Adrenal gland (tissue), 12 donors: Measurements from ENCODE around the gene SAA2. TPM values are rescaled to one million over a fixed set of nuclear protein-coding genes. Genes with fewer than 3 reads are reported as not detected.

Experiments
- DNase-seq, 7 donors: peaks; one replicate each; pipeline ENCODE4 v3.0.0-alpha.2; 2019 to 2020
- H3K27ac ChIP-seq, 5 donors: fragments of 200-600 bp; sonication (generic) in 4 of 5; 1 replicate in 3 of 5; 2 replicates in 2 of 5; pipeline versions ENCODE4 v1.5.1 to v1.8.0; 2016 to 2020; ENCODE audit warnings: mild to moderate bottlenecking in 1 of 5
- H3K27me3 ChIP-seq: fragments of 200-600 bp; 2 replicates; pipeline ENCODE4 v1.8.0; 2021
- H3K36me3 ChIP-seq, 2 donors: fragments of 200-600 bp; replicated peaks in 1 of 2; 1 replicate in 1 of 2; 2 replicates in 1 of 2; pipeline versions ENCODE4 v1.5.1 to v1.8.0; 2018 to 2022
- H3K4me1 ChIP-seq, 2 donors: fragments of 200-600 bp; replicated peaks in 1 of 2; 1 replicate in 1 of 2; 2 replicates in 1 of 2; pipeline versions ENCODE4 v1.5.1 to v1.8.0; 2018 to 2021
- H3K4me3 ChIP-seq, 4 donors: fragments of 200-600 bp; sonication (generic) in 3 of 4; one replicate each; pipeline ENCODE4 v1.5.1; 2016 to 2018
- H3K9me3 ChIP-seq, 3 donors: fragments of 200-600 bp; sonication (generic) in 1 of 3; replicated peaks in 1 of 3; 1 replicate in 2 of 3; 2 replicates in 1 of 3; pipeline versions ENCODE4 v1.5.1 to v1.8.0; 2016 to 2021
- POLR2A ChIP-seq, 2 donors: fragments of 450-650 bp; IDR thresholded peaks; one replicate each; pipeline ENCODE4 v1.6.1; 2017; ENCODE audit warnings: antibody characterized with exemption in 2 of 2, mild to moderate bottlenecking in 2 of 2, moderate library complexity in 1 of 2
- WGBS, 4 donors: extraction: QIAGEN DNeasy Blood & Tissue Kit in 2 of 4; methylation state at CpG; one replicate each; pipeline versions ENCODE4 v1.1.5 to v1.1.7; 2013 to 2017; 5-methylcytosine and 5-hydroxymethylcytosine counted together
- intact Hi-C, 2 donors: fragments of 100-400 bp; cut with DNase I; formaldehyde crosslinking; loops; one replicate each; pipeline versions ENCODE4 v1.14.1 to v1.15.0; 2022 to 2023
- polyA plus RNA-seq, 3 donors: library from polyadenylated mRNA; stranded (reverse); fragments of 200-250 nt in 2 of 3; fragments of 350-450 nt in 1 of 3; fragmentation: Illumina TruSeq in 1 of 3; extraction: RNeasy Lipid Tissue Mini Kit (QIAGEN cat#74804) in 1 of 3; gene quantifications; one replicate each; pipeline ENCODE4 v1.2.3, GENCODE V29; 2013 to 2014
- total RNA-seq, 9 donors: library from RNA; depleted of rRNA in 4 of 9; stranded (reverse); fragments of >200 nt in 4 of 9; fragments of 120-200 nt in 1 of 9; fragmentation: NEBNext Ultra II Directional in 1 of 9; extraction: Animal tissue kit (Norgen Biotek cat#: 25700) in 1 of 9; gene quantifications; one replicate each; pipeline versions ENCODE4 v1.1.0 to v1.2.4, GENCODE V29; 2013 to 2023
- TF ChIP-seq, protein P1 (sequence below), 6 experiments: fragments of 450-650 bp in 4 of 6; fragments of 200-600 bp in 2 of 6; sonication (generic) in 1 of 6; IDR thresholded peaks; 1 replicate in 5 of 6; 2 replicates in 1 of 6; pipeline versions ENCODE4 v1.5.1 to v1.8.0; 2016 to 2021; ENCODE audit warnings: antibody characterized with exemption in 6 of 6, mild to moderate bottlenecking in 2 of 6, moderate library complexity in 1 of 6
- donor health status: healthy with polysubstance abuse.
- donor health status: Bipolar disorder and iron deficiency.
- donor health status: DM: yes; HTN: yes; CAD: no.
- donor health status: DM: no; HTN: no; CAD: no.
- donor health status: DM: no; HTN: no; CAD: no.
- donor health status: DM: yes; HTN: yes; CAD: no.

Gene SAA2
- total and polyA plus RNA-seq, 12 donors, result 0.28 to 90.3 (median 7.6) TPM

DNA sequence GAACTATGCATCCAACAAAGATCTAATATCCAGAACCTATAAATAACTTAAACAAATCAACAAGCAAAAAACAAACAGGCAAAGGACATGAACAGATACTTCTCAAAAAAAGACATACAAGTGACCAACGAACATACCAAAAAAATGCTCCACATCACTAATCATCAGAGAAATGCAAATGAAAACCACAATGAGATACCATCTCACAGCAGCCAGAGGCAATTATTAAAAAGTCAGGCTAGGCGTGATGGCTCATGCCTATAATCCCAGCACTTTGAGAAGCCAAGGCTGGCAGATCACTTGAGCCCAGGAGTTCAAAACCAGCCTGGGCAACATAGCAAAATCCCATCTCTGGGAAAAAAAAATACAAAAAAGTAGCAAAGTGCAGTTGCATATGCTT lies 22.6 kb downstream of the SAA2 start:
- Histone ChIP-seq H3K36me3 (no peaks in the 10 kb centered on the region), H3K9me3 (no peaks in the 10 kb centered on the region), H3K27ac (no peak overlapping the region), H3K4me3 (no peak overlapping the region), H3K27me3 (no peaks in the 10 kb centered on the region), H3K4me1 (no peaks in the 10 kb centered on the region)
- WGBS, 4 donors, result 63 to 67% (median 63%) methylated on average over 2 of the region's 2 CpGs
- no peak for DNase-seq
- intact Hi-C loops, result no loop called here
- TF ChIP-seq, protein P1, sequence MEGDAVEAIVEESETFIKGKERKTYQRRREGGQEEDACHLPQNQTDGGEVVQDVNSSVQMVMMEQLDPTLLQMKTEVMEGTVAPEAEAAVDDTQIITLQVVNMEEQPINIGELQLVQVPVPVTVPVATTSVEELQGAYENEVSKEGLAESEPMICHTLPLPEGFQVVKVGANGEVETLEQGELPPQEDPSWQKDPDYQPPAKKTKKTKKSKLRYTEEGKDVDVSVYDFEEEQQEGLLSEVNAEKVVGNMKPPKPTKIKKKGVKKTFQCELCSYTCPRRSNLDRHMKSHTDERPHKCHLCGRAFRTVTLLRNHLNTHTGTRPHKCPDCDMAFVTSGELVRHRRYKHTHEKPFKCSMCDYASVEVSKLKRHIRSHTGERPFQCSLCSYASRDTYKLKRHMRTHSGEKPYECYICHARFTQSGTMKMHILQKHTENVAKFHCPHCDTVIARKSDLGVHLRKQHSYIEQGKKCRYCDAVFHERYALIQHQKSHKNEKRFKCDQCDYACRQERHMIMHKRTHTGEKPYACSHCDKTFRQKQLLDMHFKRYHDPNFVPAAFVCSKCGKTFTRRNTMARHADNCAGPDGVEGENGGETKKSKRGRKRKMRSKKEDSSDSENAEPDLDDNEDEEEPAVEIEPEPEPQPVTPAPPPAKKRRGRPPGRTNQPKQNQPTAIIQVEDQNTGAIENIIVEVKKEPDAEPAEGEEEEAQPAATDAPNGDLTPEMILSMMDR (IDR thresholded peaks at IDR 0.05), result no peak
- TF ChIP-seq POLR2A (IDR thresholded peaks at IDR 0.05), result no peak

DNA sequence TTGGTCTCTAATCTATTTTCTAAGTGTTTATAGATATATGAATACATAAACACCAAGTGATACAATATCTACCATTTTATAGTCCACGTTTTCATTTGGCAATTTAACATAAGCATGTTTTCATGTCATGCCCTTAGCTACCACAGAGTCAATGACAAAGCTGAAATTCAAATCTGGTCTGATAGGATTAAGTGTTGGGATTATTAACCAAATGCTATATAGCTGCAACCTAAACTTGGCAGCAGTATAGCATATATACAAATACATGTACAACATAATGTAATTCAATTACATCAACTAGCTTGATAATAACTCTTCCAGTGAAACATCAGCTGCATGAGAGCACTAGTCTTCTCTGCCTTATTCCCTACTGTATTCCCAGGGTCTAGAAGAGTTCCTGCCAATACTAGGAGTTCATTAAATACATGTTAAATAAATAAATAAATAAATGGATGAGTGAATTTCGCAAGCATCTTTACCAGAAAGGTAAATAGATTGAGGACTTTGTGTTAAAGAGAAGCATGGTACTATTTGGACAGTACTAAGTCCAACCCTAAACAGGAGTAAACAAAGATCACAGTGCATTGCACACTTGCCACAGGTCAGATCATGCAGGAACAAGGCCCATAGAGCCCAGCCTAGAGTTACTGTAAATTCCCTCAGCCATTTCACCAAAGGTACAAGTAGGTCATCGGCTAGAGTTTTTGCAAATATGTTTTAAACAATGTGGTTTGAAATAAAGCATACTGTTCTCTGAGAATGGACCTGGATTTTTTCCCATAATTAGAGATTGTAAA lies 24.7 kb downstream of the SAA2 start:
- Histone ChIP-seq H3K4me1 (no peaks in the 10 kb centered on the region), H3K27ac (no peak overlapping the region), H3K36me3 (no peaks in the 10 kb centered on the region), H3K9me3 (no peaks in the 10 kb centered on the region), H3K4me3 (no peak overlapping the region), H3K27me3 (no peaks in the 10 kb centered on the region)
- intact Hi-C loops, result no loop called here
- TF ChIP-seq POLR2A (IDR thresholded peaks at IDR 0.05), result no peak
- TF ChIP-seq, protein P1 (IDR thresholded peaks at IDR 0.05), result no peak
- 49 to 67% (median 62%) methylated on average over 3 of the region's 3 CpGs for WGBS, 4 donors
- DNase-seq, result no peak

DNA sequence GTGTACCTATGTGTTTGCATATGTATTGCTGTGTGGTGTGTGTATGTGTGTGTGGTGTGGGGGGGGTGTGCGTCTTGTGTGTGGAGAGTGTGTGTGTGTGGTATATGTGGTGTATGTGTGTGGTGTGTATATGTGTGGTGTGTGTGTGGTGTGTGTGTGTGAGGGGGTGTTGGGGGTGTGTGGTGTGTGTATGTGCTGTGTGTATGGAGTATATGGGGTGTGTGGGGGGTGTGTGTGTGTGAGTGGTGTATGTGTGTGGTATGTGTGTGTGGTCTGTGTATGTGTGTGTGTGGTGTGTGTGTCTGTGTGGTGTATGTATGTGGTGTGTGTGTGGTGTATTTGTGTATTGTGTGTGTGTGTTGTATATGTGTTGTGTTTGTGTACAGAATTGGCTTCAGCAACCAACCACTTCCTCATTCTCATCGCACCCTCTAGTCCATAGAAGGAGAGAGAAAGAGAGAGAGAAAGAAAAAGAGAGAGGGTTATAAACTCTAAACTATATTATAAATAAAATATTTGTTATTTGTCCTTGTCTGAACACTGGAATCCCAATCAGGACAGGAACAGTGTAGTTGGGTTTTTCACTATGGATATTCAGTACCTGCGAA lies 25.6 kb downstream of the SAA2 start:
- Histone ChIP-seq H3K36me3 (no peaks in the 10 kb centered on the region), H3K4me3 (no peak overlapping the region), H3K4me1 (no peaks in the 10 kb centered on the region), H3K27me3 (no peaks in the 10 kb centered on the region), H3K9me3 (no peaks in the 10 kb centered on the region), H3K27ac (no peak overlapping the region)
- WGBS, 4 donors, result 71 to 90% (median 82%) methylated on average over 3 of the region's 3 CpGs
- TF ChIP-seq, protein P1 (IDR thresholded peaks at IDR 0.05), result no peak
- no peak for TF ChIP-seq POLR2A (IDR thresholded peaks at IDR 0.05)
- DNase-seq, result no peak
- intact Hi-C loops, result no loop called here

DNA sequence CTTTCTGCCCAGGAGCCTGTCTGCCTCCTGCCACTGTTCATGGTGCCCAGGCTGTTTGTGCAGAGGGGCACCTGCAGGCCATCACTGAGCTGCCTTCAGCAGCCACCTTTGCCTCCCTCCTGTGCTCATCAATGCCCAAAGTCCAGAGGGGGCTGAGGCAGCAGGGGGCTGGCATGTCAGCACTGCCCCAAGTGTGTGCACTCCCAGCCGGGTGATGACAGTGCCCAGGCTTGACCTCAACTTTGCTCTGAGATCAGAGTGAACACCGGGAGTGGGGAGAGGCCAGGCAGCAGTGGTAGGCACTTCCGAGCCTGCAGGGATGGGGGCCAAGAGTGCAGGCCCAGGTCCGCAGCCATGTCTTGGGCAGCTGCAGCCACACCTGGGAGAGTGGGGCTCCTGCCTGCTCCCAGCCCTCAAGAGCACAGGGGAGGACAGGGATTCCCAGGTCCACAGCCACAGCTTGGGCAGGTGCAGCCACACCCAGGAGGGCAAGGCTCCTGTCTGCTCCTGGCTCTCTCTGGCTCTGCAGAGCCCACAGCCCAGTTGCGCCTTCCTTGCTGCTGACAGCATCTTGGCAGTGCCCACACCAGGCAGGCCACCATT lies 27.1 kb downstream of the SAA2 start:
- no peak overlapping the region for H3K4me3 ChIP-seq
- TF ChIP-seq, protein P1 (IDR thresholded peaks at IDR 0.05), result no peak
- no peak for TF ChIP-seq POLR2A (IDR thresholded peaks at IDR 0.05)
- WGBS, 4 donors, result 73 to 93% (median 82%) methylated on average over 3 to 5 of the region's 5 CpGs

More for the DNA sequence above, 27.1 kb downstream of the SAA2 start:
- Histone ChIP-seq H3K4me1 (no peaks in the 10 kb centered on the region), H3K27me3 (no peaks in the 10 kb centered on the region), H3K9me3 (no peaks in the 10 kb centered on the region), H3K36me3 (no peaks in the 10 kb centered on the region), H3K27ac (no peak overlapping the region)
- intact Hi-C loops, result no loop called here
- DNase-seq, result no peak
